ENCODE measurements around the gene POC5. TPM values are rescaled to one million over a fixed set of nuclear protein-coding genes. Genes with fewer than 3 reads are reported as not detected.

Gene POC5
- total RNA-seq, 1 experiment from 2014 or later, result 14.8 TPM

DNA sequence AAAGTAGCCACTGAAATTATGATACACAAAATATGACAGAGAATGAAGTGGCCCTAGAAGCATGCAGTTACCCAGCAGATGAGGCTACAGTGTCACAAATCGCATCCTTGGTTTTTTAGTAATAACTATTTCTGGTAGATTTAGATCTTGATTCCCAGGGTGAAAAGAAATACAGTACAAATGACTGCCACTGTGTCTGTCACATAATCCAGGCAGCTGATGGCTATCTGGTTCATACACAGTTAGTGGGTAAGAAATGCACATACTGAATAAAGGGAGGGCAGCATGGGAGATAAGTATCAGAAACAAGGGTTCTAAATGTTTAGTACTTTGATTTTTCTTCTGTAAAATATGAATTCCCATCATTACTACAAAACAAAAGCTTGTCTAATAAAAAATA, 41.5 kb downstream of the POC5 start:
- CTCF ChIA-PET, result no interaction called here
- Histone ChIP-seq H3K36me3 (ENCODE audit: control insufficient read depth in 1 of 2, insufficient read depth in 2 of 2, low read length in 2 of 2) (peaks cover 2 to 4% of the 10 kb centered on the region in 2 experiments; a peak in 1 of 4 replicates), H4K20me1 (ENCODE audit: insufficient read depth) (no peaks in the 10 kb centered on the region), H2AFZ (ENCODE audit: low read depth, low read length, poor library complexity, severe bottlenecking) (no peak overlapping the region), H3K27ac (ENCODE audit: low read depth, low read length) (no peak overlapping the region), H3K9ac (ENCODE audit: low read length) (no peak overlapping the region), H3K4me1 (ENCODE audit: control insufficient read depth in 1 of 2, insufficient read depth in 2 of 2, low read length in 2 of 2) (no peaks in the 10 kb centered on the region), H3K9me2 (ENCODE audit: insufficient read depth) (no peaks in the 10 kb centered on the region), H3K27me3 (ENCODE audit: insufficient read depth, low read length) (no peaks in the 10 kb centered on the region), H3K4me2 (ENCODE audit: low read length) (no peak overlapping the region), H3K79me2 (ENCODE audit: insufficient read depth, low read length) (no peaks in the 10 kb centered on the region), H3K9me3 (ENCODE audit: control insufficient read depth in 1 of 2, insufficient read depth in 1 of 2, low read depth in 1 of 2, low read length in 2 of 2) (no peaks in the 10 kb centered on the region), H3K4me3 (replicated peaks in 1 of 2; ENCODE audit: low read depth in 1 of 2, low read length in 2 of 2) (no peak overlapping the region)
- BruUV-seq (replicated peaks), result no TSS peak
- intact Hi-C loops (cut with micrococcal nuclease), result no loop called here
- RAD21 ChIA-PET (ENCODE audit: low non-redundant PET in 1 of 2, low total read pairs in 2 of 2, uncharacterized antibody in 2 of 2, unreplicated experiment in 2 of 2), result no interaction called here
- DNase-seq (ENCODE audit: low read depth, low spot score), result no peak
- POLR2A ChIA-PET, result no interaction called here
- TF ChIP-seq POLR2AphosphoS5 (IDR thresholded peaks at IDR 0.05; ENCODE audit: low read depth, low read length) (no peak), YY1 (IDR thresholded peaks at IDR 0.05; ENCODE audit: extremely low read depth, insufficient replicate concordance, low read depth, low read length) (no peak), EZH2phosphoT487 (IDR thresholded peaks at IDR 0.05; ENCODE audit: borderline replicate concordance) (no peak), POLR2A (IDR thresholded peaks at IDR 0.05; ENCODE audit: borderline replicate concordance, extremely low read depth, insufficient read depth, insufficient read length) (no peak), ZNF274 (IDR thresholded peaks at IDR 0.05; ENCODE audit: low read depth, low read length) (no peak), CEBPB (IDR thresholded peaks at IDR 0.05; ENCODE audit: low read depth) (no peak), CBX3 (IDR thresholded peaks at IDR 0.05; ENCODE audit: low read depth) (no peak), SP1 (IDR thresholded peaks at IDR 0.05; ENCODE audit: low read depth) (no peak), SIN3A (IDR thresholded peaks at IDR 0.05; ENCODE audit: low read depth) (no peak), SRF (IDR thresholded peaks at IDR 0.05; ENCODE audit: low read depth) (no peak), RAD21 (IDR thresholded peaks at IDR 0.05; ENCODE audit: low read depth) (no peak), TCF7L2 (IDR thresholded peaks at IDR 0.05; ENCODE audit: borderline replicate concordance, extremely low read depth, insufficient read depth, insufficient read length) (no peak)
- TF ChIP-seq, protein P1, sequence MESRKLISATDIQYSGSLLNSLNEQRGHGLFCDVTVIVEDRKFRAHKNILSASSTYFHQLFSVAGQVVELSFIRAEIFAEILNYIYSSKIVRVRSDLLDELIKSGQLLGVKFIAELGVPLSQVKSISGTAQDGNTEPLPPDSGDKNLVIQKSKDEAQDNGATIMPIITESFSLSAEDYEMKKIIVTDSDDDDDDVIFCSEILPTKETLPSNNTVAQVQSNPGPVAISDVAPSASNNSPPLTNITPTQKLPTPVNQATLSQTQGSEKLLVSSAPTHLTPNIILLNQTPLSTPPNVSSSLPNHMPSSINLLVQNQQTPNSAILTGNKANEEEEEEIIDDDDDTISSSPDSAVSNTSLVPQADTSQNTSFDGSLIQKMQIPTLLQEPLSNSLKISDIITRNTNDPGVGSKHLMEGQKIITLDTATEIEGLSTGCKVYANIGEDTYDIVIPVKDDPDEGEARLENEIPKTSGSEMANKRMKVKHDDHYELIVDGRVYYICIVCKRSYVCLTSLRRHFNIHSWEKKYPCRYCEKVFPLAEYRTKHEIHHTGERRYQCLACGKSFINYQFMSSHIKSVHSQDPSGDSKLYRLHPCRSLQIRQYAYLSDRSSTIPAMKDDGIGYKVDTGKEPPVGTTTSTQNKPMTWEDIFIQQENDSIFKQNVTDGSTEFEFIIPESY (IDR thresholded peaks at IDR 0.05; ENCODE audit: extremely low read depth, insufficient replicate concordance, low read length), result no peak
- TF ChIP-seq, protein P2, sequence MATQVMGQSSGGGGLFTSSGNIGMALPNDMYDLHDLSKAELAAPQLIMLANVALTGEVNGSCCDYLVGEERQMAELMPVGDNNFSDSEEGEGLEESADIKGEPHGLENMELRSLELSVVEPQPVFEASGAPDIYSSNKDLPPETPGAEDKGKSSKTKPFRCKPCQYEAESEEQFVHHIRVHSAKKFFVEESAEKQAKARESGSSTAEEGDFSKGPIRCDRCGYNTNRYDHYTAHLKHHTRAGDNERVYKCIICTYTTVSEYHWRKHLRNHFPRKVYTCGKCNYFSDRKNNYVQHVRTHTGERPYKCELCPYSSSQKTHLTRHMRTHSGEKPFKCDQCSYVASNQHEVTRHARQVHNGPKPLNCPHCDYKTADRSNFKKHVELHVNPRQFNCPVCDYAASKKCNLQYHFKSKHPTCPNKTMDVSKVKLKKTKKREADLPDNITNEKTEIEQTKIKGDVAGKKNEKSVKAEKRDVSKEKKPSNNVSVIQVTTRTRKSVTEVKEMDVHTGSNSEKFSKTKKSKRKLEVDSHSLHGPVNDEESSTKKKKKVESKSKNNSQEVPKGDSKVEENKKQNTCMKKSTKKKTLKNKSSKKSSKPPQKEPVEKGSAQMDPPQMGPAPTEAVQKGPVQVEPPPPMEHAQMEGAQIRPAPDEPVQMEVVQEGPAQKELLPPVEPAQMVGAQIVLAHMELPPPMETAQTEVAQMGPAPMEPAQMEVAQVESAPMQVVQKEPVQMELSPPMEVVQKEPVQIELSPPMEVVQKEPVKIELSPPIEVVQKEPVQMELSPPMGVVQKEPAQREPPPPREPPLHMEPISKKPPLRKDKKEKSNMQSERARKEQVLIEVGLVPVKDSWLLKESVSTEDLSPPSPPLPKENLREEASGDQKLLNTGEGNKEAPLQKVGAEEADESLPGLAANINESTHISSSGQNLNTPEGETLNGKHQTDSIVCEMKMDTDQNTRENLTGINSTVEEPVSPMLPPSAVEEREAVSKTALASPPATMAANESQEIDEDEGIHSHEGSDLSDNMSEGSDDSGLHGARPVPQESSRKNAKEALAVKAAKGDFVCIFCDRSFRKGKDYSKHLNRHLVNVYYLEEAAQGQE (IDR thresholded peaks at IDR 0.05; ENCODE audit: low read depth), result no peak
- TF ChIP-seq, protein P3, sequence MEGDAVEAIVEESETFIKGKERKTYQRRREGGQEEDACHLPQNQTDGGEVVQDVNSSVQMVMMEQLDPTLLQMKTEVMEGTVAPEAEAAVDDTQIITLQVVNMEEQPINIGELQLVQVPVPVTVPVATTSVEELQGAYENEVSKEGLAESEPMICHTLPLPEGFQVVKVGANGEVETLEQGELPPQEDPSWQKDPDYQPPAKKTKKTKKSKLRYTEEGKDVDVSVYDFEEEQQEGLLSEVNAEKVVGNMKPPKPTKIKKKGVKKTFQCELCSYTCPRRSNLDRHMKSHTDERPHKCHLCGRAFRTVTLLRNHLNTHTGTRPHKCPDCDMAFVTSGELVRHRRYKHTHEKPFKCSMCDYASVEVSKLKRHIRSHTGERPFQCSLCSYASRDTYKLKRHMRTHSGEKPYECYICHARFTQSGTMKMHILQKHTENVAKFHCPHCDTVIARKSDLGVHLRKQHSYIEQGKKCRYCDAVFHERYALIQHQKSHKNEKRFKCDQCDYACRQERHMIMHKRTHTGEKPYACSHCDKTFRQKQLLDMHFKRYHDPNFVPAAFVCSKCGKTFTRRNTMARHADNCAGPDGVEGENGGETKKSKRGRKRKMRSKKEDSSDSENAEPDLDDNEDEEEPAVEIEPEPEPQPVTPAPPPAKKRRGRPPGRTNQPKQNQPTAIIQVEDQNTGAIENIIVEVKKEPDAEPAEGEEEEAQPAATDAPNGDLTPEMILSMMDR (IDR thresholded peaks at IDR 0.05 in 2 of 3, conservative IDR thresholded peaks at IDR 0.05 in 1 of 3; ENCODE audit: borderline replicate concordance in 1 of 3, insufficient read depth in 1 of 3, low read depth in 2 of 3, low read length in 2 of 3), result no peak
- TF ChIP-seq, protein P4, sequence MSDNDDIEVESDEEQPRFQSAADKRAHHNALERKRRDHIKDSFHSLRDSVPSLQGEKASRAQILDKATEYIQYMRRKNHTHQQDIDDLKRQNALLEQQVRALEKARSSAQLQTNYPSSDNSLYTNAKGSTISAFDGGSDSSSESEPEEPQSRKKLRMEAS (IDR thresholded peaks at IDR 0.05), result no peak
- TF ChIP-seq, protein P5, sequence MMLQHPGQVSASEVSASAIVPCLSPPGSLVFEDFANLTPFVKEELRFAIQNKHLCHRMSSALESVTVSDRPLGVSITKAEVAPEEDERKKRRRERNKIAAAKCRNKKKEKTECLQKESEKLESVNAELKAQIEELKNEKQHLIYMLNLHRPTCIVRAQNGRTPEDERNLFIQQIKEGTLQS (IDR thresholded peaks at IDR 0.05), result no peak
- no peak for ATAC-seq
